Skeletal muscle satellite cell (primary cell): ENCODE results near the gene L3MBTL3.

Source experiments
- H3K27me3 ChIP-seq: 2 replicates; pipeline ENCODE4 v1.7.0; 2013; ENCODE audit warnings: low read length; ENCODE audit not compliant: control insufficient read depth, insufficient read depth
- H3K36me3 ChIP-seq: 2 replicates; pipeline ENCODE4 v1.7.0; 2013; ENCODE audit warnings: mild to moderate bottlenecking, control low read depth, low read length; ENCODE audit not compliant: insufficient read depth
- H3K4me1 ChIP-seq: 2 replicates; pipeline ENCODE4 v1.7.0; 2013; ENCODE audit warnings: low read length; ENCODE audit not compliant: control insufficient read depth, insufficient read depth
- H3K4me2 ChIP-seq: 2 replicates; pipeline ENCODE4 v1.7.0; 2013; ENCODE audit warnings: mild to moderate bottlenecking, low read length
- H3K4me3 ChIP-seq: 2 replicates; pipeline ENCODE4 v1.7.0; 2013; ENCODE audit warnings: low read length
- H3K9ac ChIP-seq: 2 replicates; pipeline ENCODE4 v1.7.0; 2013; ENCODE audit warnings: mild to moderate bottlenecking, low read depth, low read length, moderate library complexity
- H3K9me3 ChIP-seq: replicated peaks from 2 replicates; pipeline ENCODE4 v1.7.0; 2013; ENCODE audit warnings: mild to moderate bottlenecking, control low read depth, low read length

L3MBTL3 gene

DNA sequence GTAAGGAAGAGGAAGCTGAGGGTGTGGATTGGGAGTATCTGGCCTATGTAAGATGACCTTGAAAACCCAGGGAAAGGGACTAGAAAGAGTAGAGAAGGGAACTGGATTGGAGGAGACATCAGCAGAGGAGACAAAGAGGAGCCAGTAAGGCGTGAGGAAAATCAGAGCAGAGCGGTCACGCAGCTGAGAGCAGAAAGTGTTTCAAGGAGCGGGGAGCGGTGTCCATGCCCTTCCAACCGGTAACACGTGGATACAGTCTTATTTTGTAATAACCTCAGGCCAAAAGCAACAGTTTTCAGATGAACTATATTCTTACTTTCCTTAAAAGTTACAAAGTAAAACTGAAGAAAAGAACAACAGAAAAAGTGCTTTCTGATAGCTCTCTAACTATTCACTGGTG lies 36.3 kb downstream of the L3MBTL3 start:
- Histone ChIP-seq H3K9me3 (no peaks in the 10 kb centered on the region), H3K4me1 (no peaks in the 10 kb centered on the region), H3K36me3 (peaks cover 26% of the 10 kb centered on the region), H3K4me3 (no peak overlapping the region), H3K9ac (no peak overlapping the region), H3K4me2 (no peak overlapping the region), H3K27me3 (no peaks in the 10 kb centered on the region)

DNA sequence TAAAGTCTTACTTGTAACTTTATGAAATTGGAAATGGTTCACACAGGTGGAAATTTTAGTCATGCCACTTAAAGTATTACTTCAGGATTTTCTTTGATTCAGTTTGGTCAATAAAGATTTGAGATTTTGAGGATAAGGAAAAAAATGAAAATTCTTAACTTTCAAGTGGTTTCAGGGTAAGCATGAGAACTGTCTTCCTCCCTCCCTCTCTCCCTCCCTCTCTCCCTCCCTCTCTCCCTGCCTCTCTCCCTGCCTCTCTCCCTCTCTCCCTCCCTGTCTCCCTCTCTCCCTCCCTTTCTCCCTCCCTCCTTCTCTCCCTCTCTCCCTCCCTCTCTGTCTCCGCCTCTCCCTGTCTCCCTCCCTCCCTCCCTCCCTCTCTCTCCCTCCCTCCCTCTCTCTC lies 36.9 kb downstream of the L3MBTL3 start:
- no peaks in the 10 kb centered on the region for H3K9me3 ChIP-seq
- H3K9ac ChIP-seq, result no peak overlapping the region
- peaks cover 23% of the 10 kb centered on the region for H3K36me3 ChIP-seq
- no peaks in the 10 kb centered on the region for H3K4me1 ChIP-seq
- H3K4me2 ChIP-seq, result no peak overlapping the region
- H3K27me3 ChIP-seq, result no peaks in the 10 kb centered on the region
- no peak overlapping the region for H3K4me3 ChIP-seq

DNA sequence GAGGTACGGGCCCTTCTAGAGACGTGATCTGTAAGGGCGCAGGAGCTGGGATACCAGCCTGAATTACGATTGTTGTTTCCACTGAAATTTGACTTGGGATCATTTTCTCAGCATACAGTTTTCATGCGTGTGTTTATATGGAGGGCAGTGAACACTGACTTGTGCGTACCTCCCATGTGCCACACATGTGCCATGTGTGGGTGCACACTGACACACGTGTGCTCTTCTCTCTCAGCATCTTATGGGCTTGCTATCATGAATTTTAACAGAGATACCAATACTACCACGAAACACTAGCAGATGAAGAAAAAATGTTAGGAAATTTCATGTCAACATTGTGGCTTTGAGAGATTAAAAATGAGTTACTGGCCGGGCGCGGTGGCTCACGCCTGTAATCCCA lies 39.1 kb downstream of the L3MBTL3 start:
- no peaks in the 10 kb centered on the region for H3K27me3 ChIP-seq
- H3K9me3 ChIP-seq, result no peaks in the 10 kb centered on the region
- no peak overlapping the region for H3K9ac ChIP-seq
- no peaks in the 10 kb centered on the region for H3K4me1 ChIP-seq
- peaks cover 20% of the 10 kb centered on the region for H3K36me3 ChIP-seq
- H3K4me3 ChIP-seq, result no peak overlapping the region
- H3K4me2 ChIP-seq, result no peak overlapping the region

DNA sequence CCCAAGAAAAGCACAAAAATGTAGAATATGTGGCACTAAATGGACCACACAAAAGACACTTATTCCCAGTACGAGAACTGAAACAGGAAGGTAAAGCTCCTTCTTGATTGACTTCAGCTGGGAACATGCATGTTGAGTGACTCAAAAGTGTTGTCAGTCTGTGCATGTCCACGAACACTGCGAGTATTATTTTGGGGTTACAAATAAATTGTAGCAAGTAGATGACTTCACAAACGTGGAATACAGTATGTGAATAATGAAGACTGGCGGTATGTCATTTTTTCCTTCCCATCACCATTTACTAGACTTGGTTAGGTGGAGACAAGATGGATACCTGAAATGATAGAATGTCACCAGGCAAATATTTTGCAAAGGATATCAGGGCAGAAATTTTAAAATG lies 45.4 kb downstream of the L3MBTL3 start:
- Histone ChIP-seq H3K4me2 (no peak overlapping the region), H3K4me3 (no peak overlapping the region), H3K9me3 (no peaks in the 10 kb centered on the region), H3K27me3 (no peaks in the 10 kb centered on the region), H3K9ac (no peak overlapping the region), H3K36me3 (peaks cover 8% of the 10 kb centered on the region), H3K4me1 (no peaks in the 10 kb centered on the region)

DNA sequence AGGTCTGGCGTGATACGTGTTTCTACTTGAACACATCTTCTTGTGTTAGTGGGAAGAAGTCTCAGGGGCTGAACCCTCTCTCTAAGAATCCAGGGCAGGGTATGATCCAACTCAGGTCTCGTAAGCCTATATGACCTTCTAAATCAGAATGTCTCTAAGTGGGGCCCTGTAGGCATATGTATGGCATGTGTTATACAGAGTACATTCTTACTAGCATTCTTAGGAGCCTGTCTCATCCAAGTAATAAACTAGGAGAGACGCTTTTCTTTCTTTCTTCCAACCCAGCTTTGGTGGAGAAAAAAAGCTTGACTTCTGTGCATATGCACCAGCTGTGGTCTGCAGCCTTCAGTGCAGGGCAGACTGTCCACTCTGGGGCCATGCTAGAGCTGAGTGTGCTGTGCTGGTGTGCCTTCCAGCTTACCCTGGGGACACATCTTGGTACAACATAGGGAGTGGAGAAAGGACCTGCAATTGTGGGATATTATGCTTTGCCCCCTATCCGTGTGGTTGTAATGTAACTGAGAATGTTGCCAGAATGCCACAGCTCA lies 47.3 kb downstream of the L3MBTL3 start:
- H3K36me3 ChIP-seq, result peaks cover 17% of the 10 kb centered on the region

DNA sequence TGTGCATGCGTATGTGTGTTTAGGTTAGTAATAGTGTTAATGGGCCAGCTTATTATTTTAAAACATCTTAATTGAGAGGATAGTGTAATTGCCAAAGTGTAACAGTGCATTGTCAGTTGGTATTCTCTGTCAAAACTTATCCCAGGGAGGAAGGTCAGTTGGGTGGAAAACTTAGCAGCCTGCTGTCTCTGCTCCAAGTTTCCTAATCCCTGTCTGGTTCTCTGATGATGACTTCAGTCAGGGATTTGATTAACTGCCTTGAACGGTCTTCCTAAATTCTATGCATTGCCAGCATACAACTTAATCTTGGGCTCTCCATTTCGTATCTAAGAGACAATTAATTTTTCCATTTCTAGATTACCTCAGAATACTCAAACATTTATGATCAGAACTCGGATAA lies 51.1 kb downstream of the L3MBTL3 start:
- H3K4me2 ChIP-seq, result no peak overlapping the region
- no peaks in the 10 kb centered on the region for H3K27me3 ChIP-seq
- H3K4me3 ChIP-seq, result no peak overlapping the region
- no peaks in the 10 kb centered on the region for H3K4me1 ChIP-seq
- H3K9me3 ChIP-seq, result no peaks in the 10 kb centered on the region
- peaks cover 15% of the 10 kb centered on the region for H3K36me3 ChIP-seq
- H3K9ac ChIP-seq, result no peak overlapping the region

More for the DNA sequence above, 47.3 kb downstream of the L3MBTL3 start:
- H3K4me3 ChIP-seq, result no peak overlapping the region
- H3K4me2 ChIP-seq, result no peak overlapping the region
- H3K9ac ChIP-seq, result no peak overlapping the region
- H3K9me3 ChIP-seq, result no peaks in the 10 kb centered on the region
- H3K4me1 ChIP-seq, result no peaks in the 10 kb centered on the region
- no peaks in the 10 kb centered on the region for H3K27me3 ChIP-seq

DNA sequence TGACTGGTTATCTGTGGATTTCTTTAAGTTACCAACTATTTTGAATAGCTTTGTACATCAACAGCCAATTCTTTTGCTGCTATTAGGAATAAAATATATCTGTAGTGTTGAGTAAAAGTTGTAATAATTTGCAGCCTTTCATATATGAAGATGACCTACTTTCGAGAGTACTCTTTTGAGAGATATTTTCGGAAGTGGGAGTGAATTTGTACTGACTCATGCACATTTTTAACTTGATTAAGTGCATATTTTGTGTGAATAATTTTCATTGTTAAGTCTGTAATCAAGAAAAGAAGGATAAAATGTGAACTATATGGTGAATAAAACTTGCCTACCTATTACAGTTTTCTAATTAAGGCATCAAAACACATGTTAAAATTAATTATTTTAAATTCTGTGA lies 51.9 kb downstream of the L3MBTL3 start:
- Histone ChIP-seq H3K27me3 (no peaks in the 10 kb centered on the region), H3K9me3 (no peaks in the 10 kb centered on the region), H3K9ac (no peak overlapping the region), H3K4me1 (no peaks in the 10 kb centered on the region), H3K4me2 (no peak overlapping the region), H3K4me3 (no peak overlapping the region), H3K36me3 (peaks cover 15% of the 10 kb centered on the region)

DNA sequence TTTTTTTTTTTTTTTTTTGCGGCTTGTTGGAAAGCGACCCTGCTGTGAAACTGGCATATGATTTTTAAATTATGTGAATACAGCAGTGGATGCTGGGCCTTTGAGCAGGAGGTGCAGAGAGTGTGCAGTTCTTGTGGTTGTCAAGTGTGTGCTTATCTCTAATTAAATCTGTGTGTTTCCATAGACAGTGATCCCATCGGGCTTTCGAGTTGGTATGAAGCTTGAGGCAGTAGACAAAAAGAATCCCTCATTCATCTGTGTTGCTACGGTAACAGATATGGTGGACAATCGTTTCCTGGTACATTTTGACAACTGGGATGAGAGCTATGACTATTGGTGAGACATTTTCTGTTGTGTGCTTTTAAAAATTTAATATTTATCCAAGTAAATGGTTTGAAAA lies 52.4 kb downstream of the L3MBTL3 start:
- Histone ChIP-seq H3K4me3 (no peak overlapping the region), H3K9ac (no peak overlapping the region), H3K9me3 (no peaks in the 10 kb centered on the region), H3K4me1 (no peaks in the 10 kb centered on the region), H3K36me3 (peaks cover 15% of the 10 kb centered on the region), H3K4me2 (no peak overlapping the region), H3K27me3 (no peaks in the 10 kb centered on the region)

DNA sequence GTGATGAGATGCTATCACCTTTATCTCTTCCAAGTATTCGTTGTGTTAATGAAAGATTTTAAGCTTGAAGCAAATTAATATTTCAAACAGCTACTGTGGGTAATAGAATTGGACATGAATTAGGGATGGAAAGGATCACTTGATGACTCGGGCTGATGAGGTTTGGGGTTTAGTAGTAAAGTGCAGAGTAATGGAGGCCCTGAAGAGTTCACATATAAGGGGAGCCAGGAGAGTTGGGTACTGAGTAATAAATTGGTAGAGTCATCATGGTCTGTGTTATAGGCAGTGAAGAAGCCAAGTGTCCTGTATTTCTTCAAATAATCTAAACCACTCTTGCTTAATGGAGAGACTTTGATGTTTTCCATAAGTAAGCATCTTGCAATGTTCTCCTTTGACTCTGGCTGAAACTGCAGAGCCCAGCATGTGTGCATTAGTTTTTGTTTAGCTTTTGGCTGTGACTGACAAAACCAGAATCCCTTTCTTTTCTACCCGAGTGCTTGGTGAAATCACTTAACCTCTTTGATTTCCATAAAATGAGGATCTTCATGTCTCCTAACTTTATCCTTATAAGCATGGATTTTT lies 57.6 kb downstream of the L3MBTL3 start:
- H3K4me2 ChIP-seq, result no peak overlapping the region
- peaks cover 6% of the 10 kb centered on the region for H3K36me3 ChIP-seq
- H3K4me3 ChIP-seq, result no peak overlapping the region
- H3K27me3 ChIP-seq, result no peaks in the 10 kb centered on the region
- no peaks in the 10 kb centered on the region for H3K4me1 ChIP-seq
- no peaks in the 10 kb centered on the region for H3K9me3 ChIP-seq
- no peak overlapping the region for H3K9ac ChIP-seq

DNA sequence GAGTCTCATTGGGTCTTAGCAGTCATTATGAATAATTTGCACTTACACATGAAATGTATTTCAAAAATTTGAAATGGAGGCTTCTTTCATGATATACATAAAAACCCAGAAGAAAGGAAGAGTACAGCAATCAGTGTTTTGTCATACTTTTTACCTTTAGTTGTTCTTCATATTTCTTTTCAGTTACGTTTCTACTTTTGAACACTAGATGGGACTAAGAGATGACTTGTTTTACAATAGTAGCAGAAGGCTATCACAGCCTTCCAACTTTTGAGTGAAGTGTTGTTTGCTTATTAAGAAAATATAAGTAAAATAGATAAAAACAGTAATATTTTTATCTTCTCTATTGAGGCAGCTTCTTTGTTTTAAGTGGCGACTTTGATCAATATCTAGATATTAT lies 58.1 kb downstream of the L3MBTL3 start:
- Histone ChIP-seq H3K27me3 (no peaks in the 10 kb centered on the region), H3K9me3 (no peaks in the 10 kb centered on the region), H3K4me2 (no peak overlapping the region), H3K36me3 (peaks cover 6% of the 10 kb centered on the region), H3K9ac (no peak overlapping the region), H3K4me3 (no peak overlapping the region), H3K4me1 (no peaks in the 10 kb centered on the region)

DNA sequence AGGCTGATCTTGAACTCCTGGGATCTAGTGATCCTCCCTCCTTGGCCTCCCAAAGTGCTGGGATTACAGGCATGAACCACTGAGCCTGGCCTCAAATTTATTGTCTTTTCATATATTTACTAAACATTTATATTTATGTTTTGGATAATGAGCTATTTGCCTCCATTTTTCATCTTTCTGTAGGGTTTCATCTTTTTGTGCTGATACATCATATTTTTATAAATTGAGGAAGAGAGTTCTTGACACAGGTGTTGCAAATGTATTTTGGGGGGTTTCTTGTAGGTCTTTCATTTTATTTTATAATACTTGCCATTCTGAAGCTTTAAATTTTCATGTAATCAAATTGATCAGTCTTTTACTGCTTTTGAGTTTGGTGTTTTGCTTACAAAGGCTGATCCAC lies 72.4 kb downstream of the L3MBTL3 start:
- Histone ChIP-seq H3K9ac (no peak overlapping the region), H3K4me3 (no peak overlapping the region), H3K9me3 (no peaks in the 10 kb centered on the region), H3K4me2 (no peak overlapping the region), H3K27me3 (no peaks in the 10 kb centered on the region), H3K4me1 (no peaks in the 10 kb centered on the region), H3K36me3 (peaks cover 6% of the 10 kb centered on the region)

DNA sequence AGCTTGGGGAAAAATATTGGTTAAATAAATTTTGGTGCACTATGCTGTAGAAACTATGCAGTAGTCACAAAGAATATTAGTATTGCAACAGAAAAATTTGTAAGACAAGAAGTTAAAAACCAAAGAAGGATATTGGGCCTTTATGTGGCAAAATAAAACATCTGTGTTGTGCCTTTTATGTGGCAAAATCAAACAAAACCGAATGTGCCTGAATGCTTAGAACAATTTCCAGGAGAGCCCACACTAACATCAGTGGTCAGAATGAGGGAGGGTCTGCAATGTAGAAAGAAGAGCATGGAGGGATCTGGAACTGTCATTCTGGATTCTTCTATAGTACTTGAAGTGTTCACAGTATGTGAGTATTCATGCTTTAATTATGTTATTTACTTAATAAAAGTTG lies 75.2 kb downstream of the L3MBTL3 start:
- Histone ChIP-seq H3K4me1 (no peaks in the 10 kb centered on the region), H3K4me2 (no peak overlapping the region), H3K9ac (no peak overlapping the region), H3K4me3 (no peak overlapping the region), H3K27me3 (no peaks in the 10 kb centered on the region), H3K36me3 (peaks cover 6% of the 10 kb centered on the region), H3K9me3 (no peaks in the 10 kb centered on the region)
